HG03342 (cell line): ENCODE measurements around the gene ANK2.

ENCODE experiments used
- ATAC-seq: cut with Tn5 transposase; IDR thresholded peaks from one replicate; pipeline ENCODE4 v1.9.1; 2021; ENCODE audit warnings: mild to moderate bottlenecking, moderate library complexity; ENCODE audit not compliant: unreplicated experiment

The ANK2 gene

GRCh38 chr4:113383111-113383785 is 333.8 kb downstream of the ANK2 start:
- no peak for ATAC-seq

- no peak for ATAC-seq
Observed at GRCh38 chr4:113384600-113384999, 335.1 kb downstream of the ANK2 start.

- ATAC-seq: no peak
Observed at GRCh38 chr4:113385281-113385899, 335.9 kb downstream of the ANK2 start.

- ATAC-seq: no peak
Observed at GRCh38 chr4:113389160-113389559, 339.7 kb downstream of the ANK2 start.

- ATAC-seq: no peak
Observed at GRCh38 chr4:113390850-113391249, 341.4 kb downstream of the ANK2 start.

- ATAC-seq: no peak
Observed at GRCh38 chr4:113394108-113394729, 344.8 kb downstream of the ANK2 start.

GRCh38 chr4:113394730-113395530 is 345.5 kb downstream of the ANK2 start:
- ATAC-seq: peak; percentile 88

- no peak for ATAC-seq
Observed at GRCh38 chr4:113397114-113397701, 347.8 kb downstream of the ANK2 start.

GRCh38 chr4:113398441-113399143 is 349.1 kb downstream of the ANK2 start:
- ATAC-seq: no peak

- no peak for ATAC-seq
Observed at GRCh38 chr4:113404167-113404571, 354.7 kb downstream of the ANK2 start.

- ATAC-seq: no peak
Observed at GRCh38 chr4:113404841-113405240, 355.4 kb downstream of the ANK2 start.

- ATAC-seq: no peak
Observed at GRCh38 chr4:113405874-113406722, 356.6 kb downstream of the ANK2 start.

GRCh38 chr4:113406723-113407016 is 357.2 kb downstream of the ANK2 start:
- no peak for ATAC-seq

- no peak for ATAC-seq
Observed at GRCh38 chr4:113407409-113407808, 358.0 kb downstream of the ANK2 start.

- no peak for ATAC-seq
Observed at GRCh38 chr4:113409181-113409580, 359.7 kb downstream of the ANK2 start.

- ATAC-seq: no peak
Observed at GRCh38 chr4:113410686-113411085, 361.2 kb downstream of the ANK2 start.

- ATAC-seq: no peak
Observed at GRCh38 chr4:113411496-113411938, 362.1 kb downstream of the ANK2 start.

- no peak for ATAC-seq
Observed at GRCh38 chr4:113419631-113420030, 370.2 kb downstream of the ANK2 start.

- no peak for ATAC-seq
Observed at GRCh38 chr4:113420938-113421337, 371.5 kb downstream of the ANK2 start.

- no peak for ATAC-seq
Observed at GRCh38 chr4:113423631-113424030, 374.2 kb downstream of the ANK2 start.
